ENCODE measurements around the gene KCNQ5. TPM values are rescaled to one million over a fixed set of nuclear protein-coding genes. Genes with fewer than 3 reads are reported as not detected.

Gene KCNQ5
- total RNA-seq, 2 experiments from 2014 or later, result 2.1 to 2.5 TPM

GRCh38 chr6:72822691-72823090 lies 200.8 kb downstream of the KCNQ5 start:
- ChIA-PET POLR2A (no interaction called here), CTCF (no interaction called here)
- Mint-ChIP-seq H3K4me3 (no peak overlapping the region), H3K4me1 (ENCODE audit: low read depth) (no peaks in the 10 kb centered on the region), H3K27me3 (no peaks in the 10 kb centered on the region), H3K36me3 (ENCODE audit: low read depth) (no peaks in the 10 kb centered on the region), H3K9me3 (no peaks in the 10 kb centered on the region), H3K27ac (no peak overlapping the region)
- no peak for TF ChIP-seq CTCF (IDR thresholded peaks at IDR 0.05)
- H3K27ac ChIP-seq (ENCODE audit: low read depth in 1 of 2, low read length in 2 of 2), result no peak overlapping the region
- no peak for DNase-seq
- H3K36me3 ChIP-seq (ENCODE audit: insufficient read depth, low read length), result no peaks in the 10 kb centered on the region
- ATAC-seq (ENCODE audit: poor library complexity), result no peak
- H3K27me3 ChIP-seq (ENCODE audit: control insufficient read depth in 1 of 2, insufficient read depth in 2 of 2, low read length in 2 of 2), result no peaks in the 10 kb centered on the region
- H3K4me1 ChIP-seq (ENCODE audit: insufficient read depth, low read length), result no peaks in the 10 kb centered on the region
- intact Hi-C loops (cut with DNase I, micrococcal nuclease), result no loop called here
- no peak overlapping the region for H3K4me3 ChIP-seq (ENCODE audit: low read length)
- H3K9me3 ChIP-seq (ENCODE audit: control insufficient read depth in 1 of 2, insufficient read depth in 1 of 2, low read length in 2 of 2), result no peaks in the 10 kb centered on the region

DNA sequence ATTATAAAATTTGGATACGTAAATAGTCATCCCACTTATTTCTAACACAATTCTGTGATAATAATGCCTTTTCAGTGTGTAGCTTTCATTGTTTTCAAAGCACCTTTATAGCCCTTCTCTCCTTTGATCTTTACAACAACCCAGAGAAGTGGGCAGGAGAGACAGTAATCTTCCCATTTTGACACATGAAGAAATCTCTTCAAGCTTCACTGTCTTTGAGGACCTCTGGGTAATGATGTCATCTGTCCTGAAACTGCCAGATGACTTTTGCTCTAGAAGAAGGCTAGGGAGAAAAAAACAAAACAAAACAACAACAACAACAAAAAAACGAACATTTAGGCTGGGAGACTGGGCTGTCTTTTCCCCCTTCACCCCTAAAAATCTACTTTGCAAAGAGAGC lies 203.0 kb downstream of the KCNQ5 start:
- no peak for TF ChIP-seq CTCF (IDR thresholded peaks at IDR 0.05)
- no peak overlapping the region for H3K4me3 Mint-ChIP-seq
- Histone ChIP-seq H3K9me3 (ENCODE audit: control insufficient read depth in 1 of 2, insufficient read depth in 1 of 2, low read length in 2 of 2) (no peaks in the 10 kb centered on the region), H3K4me3 (ENCODE audit: low read length) (no peak overlapping the region), H3K4me1 (ENCODE audit: insufficient read depth, low read length) (no peaks in the 10 kb centered on the region), H3K27me3 (ENCODE audit: control insufficient read depth in 1 of 2, insufficient read depth in 2 of 2, low read length in 2 of 2) (no peaks in the 10 kb centered on the region), H3K27ac (ENCODE audit: low read depth in 1 of 2, low read length in 2 of 2) (no peak overlapping the region), H3K36me3 (ENCODE audit: insufficient read depth, low read length) (no peaks in the 10 kb centered on the region)
- no peak for ATAC-seq (ENCODE audit: poor library complexity)
- ChIA-PET CTCF (no interaction called here), POLR2A (no interaction called here)
- intact Hi-C loops (cut with DNase I, micrococcal nuclease), result no loop called here
- no peaks in the 10 kb centered on the region for H3K27me3 Mint-ChIP-seq
- no peaks in the 10 kb centered on the region for H3K4me1 Mint-ChIP-seq (ENCODE audit: low read depth)
- no peaks in the 10 kb centered on the region for H3K36me3 Mint-ChIP-seq (ENCODE audit: low read depth)
- H3K27ac Mint-ChIP-seq, result no peak overlapping the region
- DNase-seq, result no peak
- no peaks in the 10 kb centered on the region for H3K9me3 Mint-ChIP-seq

DNA sequence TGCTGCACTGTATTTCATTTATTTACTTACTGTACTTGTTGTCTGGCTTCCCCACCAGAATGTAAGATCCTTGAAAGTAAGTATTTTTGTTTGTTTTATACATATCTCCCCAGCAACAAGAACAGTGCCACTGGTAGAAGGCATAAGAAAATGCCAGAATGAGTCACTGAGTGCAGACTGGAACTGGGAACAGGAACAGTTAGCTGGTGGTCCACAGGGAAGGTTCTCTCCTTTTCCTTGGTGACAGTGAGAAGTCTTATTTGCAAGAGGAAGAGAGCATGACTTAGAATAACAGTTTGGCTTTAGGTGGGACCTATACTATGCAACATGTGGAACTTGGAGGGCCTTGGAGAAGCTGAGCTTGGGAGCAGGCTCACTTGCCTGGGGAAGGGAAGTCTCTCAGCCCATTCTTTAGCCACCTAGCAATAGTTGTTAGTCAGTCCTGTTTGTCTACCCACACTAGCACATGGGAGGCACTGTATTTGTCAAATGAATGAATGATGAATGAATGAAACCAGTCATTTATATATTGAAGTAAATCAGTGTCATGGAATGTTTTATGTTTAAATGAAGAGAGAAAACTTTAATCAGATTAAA lies 203.5 kb downstream of the KCNQ5 start:
- Mint-ChIP-seq H3K4me1 (ENCODE audit: low read depth) (no peaks in the 10 kb centered on the region), H3K9me3 (no peaks in the 10 kb centered on the region), H3K27ac (no peak overlapping the region), H3K36me3 (ENCODE audit: low read depth) (no peaks in the 10 kb centered on the region), H3K4me3 (no peak overlapping the region), H3K27me3 (no peaks in the 10 kb centered on the region)
- H3K36me3 ChIP-seq (ENCODE audit: insufficient read depth, low read length), result no peaks in the 10 kb centered on the region
- ChIA-PET CTCF (no interaction called here), POLR2A (no interaction called here)
- no peak overlapping the region for H3K27ac ChIP-seq (ENCODE audit: low read depth in 1 of 2, low read length in 2 of 2)
- H3K4me1 ChIP-seq (ENCODE audit: insufficient read depth, low read length), result no peaks in the 10 kb centered on the region
- no peak overlapping the region for H3K4me3 ChIP-seq (ENCODE audit: low read length)
- ATAC-seq (ENCODE audit: poor library complexity) (no peak), DNase-seq (no peak)
- TF ChIP-seq CTCF (IDR thresholded peaks at IDR 0.05), result no peak
- H3K27me3 ChIP-seq (ENCODE audit: control insufficient read depth in 1 of 2, insufficient read depth in 2 of 2, low read length in 2 of 2), result no peaks in the 10 kb centered on the region
- intact Hi-C loops (cut with DNase I, micrococcal nuclease), result no loop called here
- no peaks in the 10 kb centered on the region for H3K9me3 ChIP-seq (ENCODE audit: control insufficient read depth in 1 of 2, insufficient read depth in 1 of 2, low read length in 2 of 2)

Data from CD4-positive, alpha-beta T cell (primary cell).